ENCODE results near the gene RFTN1. TPM values are rescaled to one million over a fixed set of nuclear protein-coding genes. Genes with fewer than 3 reads are reported as not detected.

The RFTN1 gene
- total RNA-seq, 6 experiments from 2014 or later: 15.1 to 36.0 (median 19.8) TPM

DNA sequence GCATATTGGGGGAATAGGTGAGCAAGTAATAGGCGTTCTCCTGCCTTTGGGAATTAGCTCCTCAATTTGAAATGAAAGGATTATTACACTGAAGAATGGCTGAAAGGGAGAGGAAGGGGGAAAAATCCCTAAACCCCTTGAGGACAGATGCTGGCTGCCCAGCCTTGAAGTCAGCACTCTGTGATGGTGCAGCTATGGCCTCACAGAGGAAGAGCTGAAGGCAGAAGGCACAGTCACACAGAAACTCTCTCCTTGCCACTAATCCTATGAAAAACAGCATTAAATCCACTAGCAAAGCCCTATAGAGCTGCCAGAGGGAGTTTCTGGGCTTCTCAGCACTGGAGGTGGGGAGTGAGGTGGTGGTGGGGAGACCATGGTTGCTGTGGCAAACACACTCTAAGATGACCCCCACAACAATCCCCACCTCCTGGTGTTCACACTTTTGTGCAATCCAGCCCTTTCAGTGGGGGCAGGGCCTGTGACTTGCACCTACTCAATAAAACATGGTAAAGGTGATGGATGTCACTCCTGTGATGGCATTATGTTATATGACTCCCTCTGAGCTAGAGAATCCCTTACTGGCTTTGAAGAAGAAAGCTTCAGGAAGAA, 101.2 kb downstream of the RFTN1 start:
- no peaks in the 10 kb centered on the region for H3K9me3 ChIP-seq
- 100% methylated on average over 1 of the region's 1 CpG for WGBS (ENCODE audit: insufficient coverage, low coverage, low lambda C conversion rate, missing lambda C conversion rate)
- H3K27me3 ChIP-seq: no peaks in the 10 kb centered on the region
- H3K36me3 ChIP-seq: peaks cover 0 to 7% (median 0%) of the 10 kb centered on the region in 4 donors
- intact Hi-C loops (cut with DNase I): no loop called here
- no peak for TF ChIP-seq POLR2A (IDR thresholded peaks at IDR 0.05)
- TF ChIP-seq, protein P1, sequence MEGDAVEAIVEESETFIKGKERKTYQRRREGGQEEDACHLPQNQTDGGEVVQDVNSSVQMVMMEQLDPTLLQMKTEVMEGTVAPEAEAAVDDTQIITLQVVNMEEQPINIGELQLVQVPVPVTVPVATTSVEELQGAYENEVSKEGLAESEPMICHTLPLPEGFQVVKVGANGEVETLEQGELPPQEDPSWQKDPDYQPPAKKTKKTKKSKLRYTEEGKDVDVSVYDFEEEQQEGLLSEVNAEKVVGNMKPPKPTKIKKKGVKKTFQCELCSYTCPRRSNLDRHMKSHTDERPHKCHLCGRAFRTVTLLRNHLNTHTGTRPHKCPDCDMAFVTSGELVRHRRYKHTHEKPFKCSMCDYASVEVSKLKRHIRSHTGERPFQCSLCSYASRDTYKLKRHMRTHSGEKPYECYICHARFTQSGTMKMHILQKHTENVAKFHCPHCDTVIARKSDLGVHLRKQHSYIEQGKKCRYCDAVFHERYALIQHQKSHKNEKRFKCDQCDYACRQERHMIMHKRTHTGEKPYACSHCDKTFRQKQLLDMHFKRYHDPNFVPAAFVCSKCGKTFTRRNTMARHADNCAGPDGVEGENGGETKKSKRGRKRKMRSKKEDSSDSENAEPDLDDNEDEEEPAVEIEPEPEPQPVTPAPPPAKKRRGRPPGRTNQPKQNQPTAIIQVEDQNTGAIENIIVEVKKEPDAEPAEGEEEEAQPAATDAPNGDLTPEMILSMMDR (IDR thresholded peaks at IDR 0.05): no peak
- no peak overlapping the region for H3K27ac ChIP-seq
- DNase-seq: no peak
- no peaks in the 10 kb centered on the region for H3K4me1 ChIP-seq
- no peak overlapping the region for H3K4me3 ChIP-seq
- ATAC-seq: no peak

GRCh38 chr3:16411441-16411840, 102.1 kb downstream of the RFTN1 start:
- Histone ChIP-seq H3K27ac (no peak overlapping the region), H3K27me3 (no peaks in the 10 kb centered on the region), H3K9me3 (no peaks in the 10 kb centered on the region), H3K4me3 (no peak overlapping the region), H3K36me3 (peaks cover 0 to 7% (median 0%) of the 10 kb centered on the region in 4 donors), H3K4me1 (no peaks in the 10 kb centered on the region)
- no peak for ATAC-seq
- 92% methylated on average over 2 of the region's 2 CpGs for WGBS (ENCODE audit: insufficient coverage, low coverage, low lambda C conversion rate, missing lambda C conversion rate)
- TF ChIP-seq, protein P1 (IDR thresholded peaks at IDR 0.05): no peak
- TF ChIP-seq POLR2A (IDR thresholded peaks at IDR 0.05): no peak
- intact Hi-C loops (cut with DNase I): no loop called here
- no peak for DNase-seq

DNA sequence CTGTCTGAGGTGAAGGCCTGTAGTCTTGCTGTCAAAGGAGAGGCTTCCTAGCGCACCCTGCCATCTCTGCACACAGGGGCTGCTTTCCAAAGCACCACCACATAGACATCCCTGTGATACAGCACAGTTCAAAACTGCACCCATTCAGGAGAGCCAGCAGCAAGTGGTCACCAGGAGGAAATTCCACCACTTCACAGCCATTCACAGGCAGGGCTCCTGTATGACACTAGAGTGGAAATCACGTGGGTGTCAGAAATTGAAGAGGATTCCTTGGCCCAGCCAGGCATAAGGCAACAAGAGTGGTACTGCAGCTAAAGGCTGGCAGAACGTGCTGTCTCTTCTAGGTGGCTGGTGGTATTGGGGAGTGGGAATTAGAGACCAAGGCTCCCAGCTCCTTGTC, 102.8 kb downstream of the RFTN1 start:
- peaks cover 0 to 7% (median 0%) of the 10 kb centered on the region in 4 donors for H3K36me3 ChIP-seq
- DNase-seq: no peak
- intact Hi-C loops (cut with DNase I): no loop called here
- ATAC-seq: no peak
- TF ChIP-seq, protein P1 (IDR thresholded peaks at IDR 0.05): no peak
- TF ChIP-seq POLR2A (IDR thresholded peaks at IDR 0.05): no peak
- H3K9me3 ChIP-seq: no peaks in the 10 kb centered on the region
- H3K4me3 ChIP-seq: no peak overlapping the region
- no peaks in the 10 kb centered on the region for H3K4me1 ChIP-seq
- WGBS (ENCODE audit: insufficient coverage, low coverage, low lambda C conversion rate, missing lambda C conversion rate): 90% methylated on average over 3 of the region's 3 CpGs
- no peak overlapping the region for H3K27ac ChIP-seq
- no peaks in the 10 kb centered on the region for H3K27me3 ChIP-seq

- no peak overlapping the region for H3K27ac ChIP-seq
- H3K4me3 ChIP-seq: no peak overlapping the region
- no peak for ATAC-seq
- intact Hi-C loops (cut with DNase I): no loop called here
- DNase-seq: no peak
- H3K36me3 ChIP-seq: peaks cover 0 to 7% (median 0%) of the 10 kb centered on the region in 4 donors
- no peaks in the 10 kb centered on the region for H3K9me3 ChIP-seq
- 80% methylated on average over 2 of the region's 6 CpGs for WGBS (ENCODE audit: insufficient coverage, low coverage, low lambda C conversion rate, missing lambda C conversion rate)
- H3K27me3 ChIP-seq: no peaks in the 10 kb centered on the region
- no peaks in the 10 kb centered on the region for H3K4me1 ChIP-seq
- TF ChIP-seq, protein P1 (IDR thresholded peaks at IDR 0.05): no peak
- TF ChIP-seq POLR2A (IDR thresholded peaks at IDR 0.05): no peak
Measured at GRCh38 chr3:16409032-16409431, 104.5 kb downstream of the RFTN1 start.
